ENCODE measurements around the gene BLVRB. TPM values are rescaled to one million over a fixed set of nuclear protein-coding genes. Genes with fewer than 3 reads are reported as not detected.
"Not testable (repeated sequence)": the region's sequence is repeated elsewhere in the genome, so short reads cannot be mapped to it uniquely, and the experiment has no call there.

BLVRB gene
- total and polyA plus RNA-seq, 2 donors (not counting 3 experiments of a cell fraction or from before 2014, with no cell fraction given) = 30.8 to 113 TPM

DNA sequence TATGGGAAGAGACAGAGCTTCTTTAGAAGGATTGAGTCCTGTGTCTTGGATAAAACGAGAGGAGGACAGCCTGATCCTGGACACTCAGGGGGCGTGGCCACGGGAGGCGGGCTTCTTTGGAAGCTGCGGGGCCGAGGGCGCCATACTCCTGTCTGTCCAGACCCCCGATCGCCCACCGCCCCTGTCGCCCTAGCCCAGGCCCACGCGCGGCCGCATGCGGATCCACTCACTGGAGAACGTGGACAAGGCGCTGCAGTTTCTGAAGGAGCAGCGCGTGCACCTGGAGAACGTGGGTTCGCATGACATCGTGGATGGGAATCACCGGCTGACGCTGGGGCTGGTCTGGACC is 24.3 kb upstream of the BLVRB start:
- peaks cover 0 to 3% of the 10 kb centered on the region in 2 experiments for H3K27me3 ChIP-seq (ENCODE audit: control insufficient read depth in 2 of 2, insufficient read depth in 2 of 2, low read length in 2 of 2)
- no TSS peak for BruUV-seq (replicated peaks)
- DNase-seq (ENCODE audit: low read depth, low spot score) = no peak
- no peaks in the 10 kb centered on the region for H3K36me3 ChIP-seq (ENCODE audit: control insufficient read depth in 2 of 2, extremely low read depth in 1 of 2, insufficient read depth in 2 of 2, low read length in 2 of 2)
- H3K9me3 ChIP-seq (replicated peaks; ENCODE audit: control insufficient read depth, insufficient read depth, low read length) = no peaks in the 10 kb centered on the region
- no peak overlapping the region for H3K4me3 ChIP-seq (replicated peaks in 1 of 3; ENCODE audit: insufficient read depth in 1 of 3, low read depth in 1 of 3, low read length in 3 of 3)
- CTCF ChIA-PET = interaction anchor here (1.4 to 1.9 kb wide), 4 partner anchors 26 to 184 kb away, joined by 4 to 6 read pairs (median 4); no protein-coding TSS in a partner anchor
- H3K9me1 ChIP-seq (replicated peaks; ENCODE audit: control insufficient read depth, extremely low read depth, insufficient read depth, low read length) = no peaks in the 10 kb centered on the region
- H3K27ac ChIP-seq (ENCODE audit: insufficient read depth, low read depth, low read length) = no peak overlapping the region
- H3K4me2 ChIP-seq (ENCODE audit: insufficient read depth, low read length) = no peak overlapping the region
- TF ChIP-seq EZH2 (IDR thresholded peaks at IDR 0.05; ENCODE audit: borderline replicate concordance, low read depth, low read length, severe bottlenecking) = no peak
- POLR2A ChIA-PET = no interaction called here
- no peaks in the 10 kb centered on the region for H3K79me2 ChIP-seq (ENCODE audit: control insufficient read depth, insufficient read depth, low read length)
- intact Hi-C loops (cut with micrococcal nuclease) = no loop called here
- H3K9ac ChIP-seq (replicated peaks; ENCODE audit: extremely low read depth, insufficient read depth, low read length) = no peak overlapping the region
- no peaks in the 10 kb centered on the region for H4K20me1 ChIP-seq (replicated peaks; ENCODE audit: control insufficient read depth, extremely low read depth, insufficient read depth, low read length)
- no peak overlapping the region for H2AFZ ChIP-seq (ENCODE audit: low read depth, low read length)
- H3K4me1 ChIP-seq (ENCODE audit: control insufficient read depth, extremely low read depth, insufficient read depth, low read length) = no peaks in the 10 kb centered on the region
- no peak for FAIRE-seq
- dilution Hi-C loops (cut with MboI; ENCODE audit: extremely low pct_ligation_motif_present, low sequenced_read_pairs) = no loop called here

DNA sequence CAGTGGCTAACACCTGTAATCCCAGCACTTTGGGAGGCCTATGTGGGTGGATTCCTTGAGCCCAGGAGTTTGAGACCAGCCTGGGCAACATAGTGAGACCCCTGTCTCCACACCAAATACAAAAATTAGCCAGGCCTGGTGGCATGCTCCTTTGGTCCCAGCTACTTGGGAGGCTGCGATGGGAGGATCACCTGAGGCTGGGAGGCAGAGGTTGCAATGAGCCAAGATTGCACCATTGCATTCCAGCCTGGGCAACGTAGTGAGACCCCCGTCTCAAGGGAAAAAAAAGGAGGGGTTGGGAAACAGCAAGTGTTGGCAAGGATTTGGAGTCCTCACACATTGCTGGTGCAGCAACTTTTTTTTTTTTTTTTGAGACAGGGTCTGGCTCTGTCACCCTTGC is 20.5 kb upstream of the BLVRB start:
- Histone ChIP-seq H3K9me3 (replicated peaks; ENCODE audit: control insufficient read depth, insufficient read depth, low read length) (no peaks in the 10 kb centered on the region), H3K27me3 (ENCODE audit: control insufficient read depth in 2 of 2, insufficient read depth in 2 of 2, low read length in 2 of 2) (no peaks in the 10 kb centered on the region), H3K9me1 (replicated peaks; ENCODE audit: control insufficient read depth, extremely low read depth, insufficient read depth, low read length) (no peaks in the 10 kb centered on the region), H3K36me3 (ENCODE audit: control insufficient read depth in 2 of 2, extremely low read depth in 1 of 2, insufficient read depth in 2 of 2, low read length in 2 of 2) (no peaks in the 10 kb centered on the region), H3K79me2 (ENCODE audit: control insufficient read depth, insufficient read depth, low read length) (no peaks in the 10 kb centered on the region), H3K4me3 (replicated peaks in 1 of 3; ENCODE audit: insufficient read depth in 1 of 3, low read depth in 1 of 3, low read length in 3 of 3) (no peak overlapping the region), H3K4me2 (ENCODE audit: insufficient read depth, low read length) (no peak overlapping the region), H2AFZ (ENCODE audit: low read depth, low read length) (no peak overlapping the region), H3K4me1 (ENCODE audit: control insufficient read depth, extremely low read depth, insufficient read depth, low read length) (no peaks in the 10 kb centered on the region), H3K27ac (ENCODE audit: insufficient read depth, low read depth, low read length) (no peak overlapping the region), H3K9ac (replicated peaks; ENCODE audit: extremely low read depth, insufficient read depth, low read length) (no peak overlapping the region), H4K20me1 (replicated peaks; ENCODE audit: control insufficient read depth, extremely low read depth, insufficient read depth, low read length) (no peaks in the 10 kb centered on the region)
- FAIRE-seq (no peak), DNase-seq (ENCODE audit: low read depth, low spot score) (no peak)
- ChIA-PET CTCF (interaction anchor here (0.5 kb wide), 1 partner anchor 321 kb away, joined by 3 read pairs; no protein-coding TSS in a partner anchor), POLR2A (no interaction called here)
- TF ChIP-seq MYC (IDR thresholded peaks at IDR 0.05; ENCODE audit: low read depth, low read length) = no peak
- TF ChIP-seq, protein P1, sequence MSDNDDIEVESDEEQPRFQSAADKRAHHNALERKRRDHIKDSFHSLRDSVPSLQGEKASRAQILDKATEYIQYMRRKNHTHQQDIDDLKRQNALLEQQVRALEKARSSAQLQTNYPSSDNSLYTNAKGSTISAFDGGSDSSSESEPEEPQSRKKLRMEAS (IDR thresholded peaks at IDR 0.05; ENCODE audit: insufficient read depth, insufficient read length) = no peak
- dilution Hi-C loops (cut with MboI; ENCODE audit: extremely low pct_ligation_motif_present, low sequenced_read_pairs) = no loop called here
- BruUV-seq (replicated peaks) = no TSS peak
- intact Hi-C loops (cut with micrococcal nuclease) = no loop called here

DNA sequence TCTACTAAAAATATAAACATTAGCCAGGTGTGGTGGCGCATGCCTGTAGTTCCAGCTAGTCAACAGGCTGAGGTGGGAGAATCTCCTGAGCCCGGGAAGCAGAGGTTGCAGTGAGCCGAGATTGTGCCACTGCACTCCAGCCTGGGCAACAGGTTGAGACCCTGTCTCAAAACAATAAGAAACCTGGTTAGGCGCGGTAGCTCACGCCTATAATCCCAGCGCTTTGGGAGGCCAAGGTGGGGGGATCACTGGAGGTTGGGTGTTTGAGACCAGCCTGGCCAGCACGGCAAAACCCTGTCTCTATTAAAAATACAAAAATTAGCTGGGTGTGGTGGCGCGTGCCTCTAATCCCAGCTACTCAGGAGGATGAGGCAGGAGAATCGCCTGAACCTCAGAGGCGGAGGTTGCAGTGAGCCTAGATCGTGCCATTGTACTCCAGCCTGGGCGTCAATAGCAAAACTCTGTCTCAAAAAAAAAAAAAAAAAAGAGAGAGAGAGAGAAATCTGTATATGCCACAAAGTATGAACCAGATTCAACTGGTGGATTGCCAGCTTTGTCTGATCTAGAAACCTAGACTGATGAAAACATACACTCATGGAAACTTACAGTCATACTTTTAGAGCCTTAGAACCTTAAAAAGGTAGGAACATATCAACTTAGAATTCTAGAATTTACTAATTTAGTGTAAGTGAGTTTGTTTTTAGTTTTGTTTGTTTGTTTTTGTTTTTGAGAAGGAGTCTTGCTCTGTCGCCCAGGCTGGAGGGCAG is 10.5 kb upstream of the BLVRB start:
- FAIRE-seq; H3K79me2 ChIP-seq (ENCODE audit: control insufficient read depth, insufficient read depth, low read length); H3K9me3 ChIP-seq (replicated peaks; ENCODE audit: control insufficient read depth, insufficient read depth, low read length); H3K4me2 ChIP-seq (ENCODE audit: insufficient read depth, low read length); DNase-seq (ENCODE audit: low read depth, low spot score); H3K27me3 ChIP-seq (ENCODE audit: control insufficient read depth in 2 of 2, insufficient read depth in 2 of 2, low read length in 2 of 2); H4K20me1 ChIP-seq (replicated peaks; ENCODE audit: control insufficient read depth, extremely low read depth, insufficient read depth, low read length); H3K4me3 ChIP-seq (replicated peaks in 1 of 3; ENCODE audit: insufficient read depth in 1 of 3, low read depth in 1 of 3, low read length in 3 of 3); POLR2A ChIA-PET; H3K4me1 ChIP-seq (ENCODE audit: control insufficient read depth, extremely low read depth, insufficient read depth, low read length); H2AFZ ChIP-seq (ENCODE audit: low read depth, low read length); H3K27ac ChIP-seq (ENCODE audit: insufficient read depth, low read depth, low read length); H3K9ac ChIP-seq (replicated peaks; ENCODE audit: extremely low read depth, insufficient read depth, low read length); BruUV-seq (replicated peaks); H3K9me1 ChIP-seq (replicated peaks; ENCODE audit: control insufficient read depth, extremely low read depth, insufficient read depth, low read length); dilution Hi-C loops (cut with MboI; ENCODE audit: extremely low pct_ligation_motif_present, low sequenced_read_pairs); intact Hi-C loops (cut with micrococcal nuclease); H3K36me3 ChIP-seq (ENCODE audit: control insufficient read depth in 2 of 2, extremely low read depth in 1 of 2, insufficient read depth in 2 of 2, low read length in 2 of 2): not testable (repeated sequence)
- CTCF ChIA-PET = interaction anchor here (0.8 to 1.4 kb wide), 3 partner anchors 10 to 24 kb away, joined by 3 read pairs; partner anchors contain the start of gene BLVRB
